H1 (cell line): Measurements from ENCODE around the gene TBC1D22A. TPM values are rescaled to one million over a fixed set of nuclear protein-coding genes. Genes with fewer than 3 reads are reported as not detected.

Source experiments
- FOSL1 ChIP-seq: IDR thresholded peaks from 2 replicates; pipeline ENCODE4 v1.6.1; 2011; ENCODE audit warnings: mild to moderate bottlenecking, low read depth, low read length, moderate library complexity; ENCODE audit not compliant: insufficient read depth
- GABPA ChIP-seq: IDR thresholded peaks from 2 replicates; pipeline ENCODE4 v1.6.1; 2011; ENCODE audit warnings: mild to moderate bottlenecking, low read length, moderate library complexity, borderline replicate concordance; ENCODE audit not compliant: insufficient read depth
- RFX5 ChIP-seq: IDR thresholded peaks from 2 replicates; pipeline ENCODE4 v1.6.1; 2011; ENCODE audit warnings: low read depth, low read length, improper control_type of control experiment, borderline replicate concordance
- USF2 ChIP-seq: IDR thresholded peaks from 2 replicates; pipeline ENCODE4 v1.6.1; 2011; ENCODE audit warnings: low read length, improper control_type of control experiment
- YY1 ChIP-seq: IDR thresholded peaks from 2 replicates; pipeline ENCODE4 v1.6.1; 2011; ENCODE audit warnings: low read depth, mild to moderate bottlenecking, low read length
- polyA plus RNA-seq, 7 experiments: library from polyadenylated mRNA; depleted of rRNA in 3 of 7; stranded (reverse) in 5 of 7; unstranded in 2 of 7; fragments of >200 nt in 5 of 7; fragments of 200-250 nt in 2 of 7; gene quantifications; 1 replicate in 5 of 7; 2 replicates in 1 of 7; 4 replicates in 1 of 7; pipeline versions ENCODE4 v1.2.1 to v1.2.3, GENCODE V29; 2011 to 2013; ENCODE audit warnings: missing spikeins in 2 of 7, mixed read lengths in 2 of 7
- total RNA-seq: library from RNA; stranded (reverse); fragmentation: NEBNext Ultra II Directional; extraction: Animal tissue kit (Norgen Biotek cat#: 25700); gene quantifications from 2 replicates; pipeline ENCODE4 v1.2.1, GENCODE V29; 2021

Gene TBC1D22A
- total and polyA plus RNA-seq, 2 of the 8 experiments (the other 6 are each of a cell fraction or from before 2014, with no cell fraction given), result 11.9 to 18.4 TPM

GRCh38 chr22:47151064-47151463 is 388.6 kb downstream of the TBC1D22A start (continued):
- TF ChIP-seq GABPA (no peak), FOSL1 (no peak), USF2 (no peak), YY1 (no peak), RFX5 (no peak)
